Measurements from ENCODE around the gene ANKRD16. TPM values are rescaled to one million over a fixed set of nuclear protein-coding genes. Genes with fewer than 3 reads are reported as not detected.
"Not testable (repeated sequence)": the region's sequence is repeated elsewhere in the genome, so short reads cannot be mapped to it uniquely, and the experiment has no call there.

ANKRD16 gene
- total RNA-seq, 3 donors from 2014 or later (not counting 1 experiment from before 2014, with no cell fraction given): 2.6 to 3.1 (median 3.0) TPM

DNA sequence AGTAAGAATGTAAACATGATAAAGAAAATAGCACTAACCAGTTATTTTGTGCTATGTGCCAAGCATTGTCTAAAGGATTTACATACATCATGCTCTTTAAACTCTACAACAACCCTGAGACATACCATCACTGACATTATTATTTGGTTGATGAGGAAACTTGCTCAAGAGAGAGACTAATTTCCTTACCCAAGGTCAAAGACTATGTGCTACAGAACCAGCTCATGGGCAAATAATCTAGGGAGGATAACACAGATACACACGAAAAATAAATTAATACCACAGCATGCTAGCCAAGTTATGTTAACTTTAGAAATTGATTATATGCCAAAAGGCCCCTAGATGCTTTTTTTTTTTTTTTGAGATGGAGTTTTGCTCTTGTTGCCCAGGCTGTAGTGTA lies 2.7 kb downstream of the ANKRD16 start:
- intact Hi-C loops (cut with micrococcal nuclease): no loop called here
- Mint-ChIP-seq H3K27ac (no peak overlapping the region), H3K27me3 (ENCODE audit: low read depth in 2 of 2) (no peaks in the 10 kb centered on the region), H3K9me3 (no peaks in the 10 kb centered on the region), H3K4me3 (no peak overlapping the region), H3K36me3 (peaks cover 11% of the 10 kb centered on the region), H3K4me1 (peaks cover 20 to 33% of the 10 kb centered on the region in 2 donors)
- Histone ChIP-seq H3K4me3 (ENCODE audit: low read length) (no peak overlapping the region), H3K4me1 (ENCODE audit: control insufficient read depth, insufficient read depth, low read length) (peaks cover 25% of the 10 kb centered on the region), H3K36me3 (ENCODE audit: control insufficient read depth, insufficient read depth, low read length) (peaks cover 17% of the 10 kb centered on the region), H3K27me3 (ENCODE audit: control insufficient read depth, insufficient read depth, low read length) (no peaks in the 10 kb centered on the region), H3K9me3 (ENCODE audit: control insufficient read depth, insufficient read depth, low read length) (no peaks in the 10 kb centered on the region), H3K27ac (ENCODE audit: low read length) (no peak overlapping the region)
- ATAC-seq (no peak), DNase-seq (no peak)
- no CpG with 5 or more reads among the region's 1 CpG for WGBS (ENCODE audit: insufficient coverage)
- TF ChIP-seq, protein P1, sequence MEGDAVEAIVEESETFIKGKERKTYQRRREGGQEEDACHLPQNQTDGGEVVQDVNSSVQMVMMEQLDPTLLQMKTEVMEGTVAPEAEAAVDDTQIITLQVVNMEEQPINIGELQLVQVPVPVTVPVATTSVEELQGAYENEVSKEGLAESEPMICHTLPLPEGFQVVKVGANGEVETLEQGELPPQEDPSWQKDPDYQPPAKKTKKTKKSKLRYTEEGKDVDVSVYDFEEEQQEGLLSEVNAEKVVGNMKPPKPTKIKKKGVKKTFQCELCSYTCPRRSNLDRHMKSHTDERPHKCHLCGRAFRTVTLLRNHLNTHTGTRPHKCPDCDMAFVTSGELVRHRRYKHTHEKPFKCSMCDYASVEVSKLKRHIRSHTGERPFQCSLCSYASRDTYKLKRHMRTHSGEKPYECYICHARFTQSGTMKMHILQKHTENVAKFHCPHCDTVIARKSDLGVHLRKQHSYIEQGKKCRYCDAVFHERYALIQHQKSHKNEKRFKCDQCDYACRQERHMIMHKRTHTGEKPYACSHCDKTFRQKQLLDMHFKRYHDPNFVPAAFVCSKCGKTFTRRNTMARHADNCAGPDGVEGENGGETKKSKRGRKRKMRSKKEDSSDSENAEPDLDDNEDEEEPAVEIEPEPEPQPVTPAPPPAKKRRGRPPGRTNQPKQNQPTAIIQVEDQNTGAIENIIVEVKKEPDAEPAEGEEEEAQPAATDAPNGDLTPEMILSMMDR (IDR thresholded peaks at IDR 0.05): no peak

DNA sequence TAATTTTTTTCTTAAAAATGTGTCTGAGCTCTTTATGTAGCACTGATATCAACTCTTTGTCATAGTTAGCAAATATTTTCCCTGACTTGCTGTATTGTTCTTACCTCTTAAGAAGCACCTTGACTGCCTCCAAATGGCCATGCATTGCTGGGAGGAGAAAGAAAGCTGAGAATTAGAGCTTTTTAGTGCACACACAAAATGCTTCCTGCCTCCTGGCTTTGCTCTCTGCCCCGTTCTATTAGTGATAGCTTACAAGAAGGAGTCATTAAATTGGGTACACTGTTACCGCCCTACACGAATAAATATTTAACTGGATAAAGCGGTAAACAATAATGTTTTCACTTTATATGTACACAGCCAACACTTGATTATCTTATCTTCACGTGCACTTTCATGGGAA lies 4.1 kb downstream of the ANKRD16 start:
- H3K27me3 ChIP-seq (ENCODE audit: control insufficient read depth, insufficient read depth, low read length): no peaks in the 10 kb centered on the region
- Mint-ChIP-seq H3K4me3 (no peak overlapping the region), H3K9me3 (no peaks in the 10 kb centered on the region), H3K27me3 (ENCODE audit: low read depth in 2 of 2) (no peaks in the 10 kb centered on the region), H3K27ac (no peak overlapping the region), H3K36me3 (peaks cover 11% of the 10 kb centered on the region), H3K4me1 (peaks cover 10 to 21% of the 10 kb centered on the region in 2 donors)
- no peaks in the 10 kb centered on the region for H3K9me3 ChIP-seq (ENCODE audit: control insufficient read depth, insufficient read depth, low read length)
- WGBS (ENCODE audit: insufficient coverage): 93% methylated on average over 5 of the region's 5 CpGs
- intact Hi-C loops (cut with micrococcal nuclease): no loop called here
- peaks cover 18% of the 10 kb centered on the region for H3K36me3 ChIP-seq (ENCODE audit: control insufficient read depth, insufficient read depth, low read length)
- H3K4me1 ChIP-seq (ENCODE audit: control insufficient read depth, insufficient read depth, low read length): peaks cover 14% of the 10 kb centered on the region
- no peak overlapping the region for H3K27ac ChIP-seq (ENCODE audit: low read length)
- DNase-seq: no peak
- H3K4me3 ChIP-seq (ENCODE audit: low read length): no peak overlapping the region
- TF ChIP-seq, protein P1 (IDR thresholded peaks at IDR 0.05): no peak
- ATAC-seq: no peak

DNA sequence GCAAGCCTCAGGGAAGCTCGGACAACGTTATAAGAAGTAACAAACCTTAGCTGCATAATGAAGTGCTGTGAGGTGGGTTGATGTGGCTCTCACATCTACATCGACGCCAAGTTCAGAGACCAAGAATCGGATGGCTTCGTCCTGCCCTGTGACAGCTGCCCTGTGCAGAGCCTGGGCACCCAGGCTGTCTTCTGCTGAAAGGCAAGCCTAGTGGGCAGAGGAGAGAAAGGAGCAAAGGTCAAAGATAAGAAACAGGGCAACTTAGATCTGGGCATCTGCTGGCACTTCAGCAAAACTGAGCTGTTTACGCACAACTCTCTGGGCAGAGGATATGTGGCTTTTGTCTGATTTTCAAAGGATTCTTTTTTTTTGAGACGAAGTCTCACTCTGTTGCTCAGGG lies 6.7 kb downstream of the ANKRD16 start:
- TF ChIP-seq, protein P1 (IDR thresholded peaks at IDR 0.05): no peak
- Histone ChIP-seq H3K9me3 (ENCODE audit: control insufficient read depth, insufficient read depth, low read length) (no peaks in the 10 kb centered on the region), H3K27me3 (ENCODE audit: control insufficient read depth, insufficient read depth, low read length) (no peaks in the 10 kb centered on the region), H3K27ac (ENCODE audit: low read length) (no peak overlapping the region), H3K4me1 (ENCODE audit: control insufficient read depth, insufficient read depth, low read length) (peaks cover 1% of the 10 kb centered on the region), H3K4me3 (ENCODE audit: low read length) (no peak overlapping the region), H3K36me3 (ENCODE audit: control insufficient read depth, insufficient read depth, low read length) (peaks cover 24% of the 10 kb centered on the region)
- no peaks in the 10 kb centered on the region for H3K9me3 Mint-ChIP-seq
- WGBS (ENCODE audit: insufficient coverage): 95% methylated on average over 7 of the region's 8 CpGs
- H3K36me3 Mint-ChIP-seq: peaks cover 11% of the 10 kb centered on the region
- DNase-seq: no peak
- no peak overlapping the region for H3K4me3 Mint-ChIP-seq
- no peak for ATAC-seq
- H3K27me3 Mint-ChIP-seq (ENCODE audit: low read depth in 2 of 2): no peaks in the 10 kb centered on the region
- intact Hi-C loops (cut with micrococcal nuclease): no loop called here
- peaks cover 0 to 4% of the 10 kb centered on the region in 2 donors for H3K4me1 Mint-ChIP-seq
- no peak overlapping the region for H3K27ac Mint-ChIP-seq

DNA sequence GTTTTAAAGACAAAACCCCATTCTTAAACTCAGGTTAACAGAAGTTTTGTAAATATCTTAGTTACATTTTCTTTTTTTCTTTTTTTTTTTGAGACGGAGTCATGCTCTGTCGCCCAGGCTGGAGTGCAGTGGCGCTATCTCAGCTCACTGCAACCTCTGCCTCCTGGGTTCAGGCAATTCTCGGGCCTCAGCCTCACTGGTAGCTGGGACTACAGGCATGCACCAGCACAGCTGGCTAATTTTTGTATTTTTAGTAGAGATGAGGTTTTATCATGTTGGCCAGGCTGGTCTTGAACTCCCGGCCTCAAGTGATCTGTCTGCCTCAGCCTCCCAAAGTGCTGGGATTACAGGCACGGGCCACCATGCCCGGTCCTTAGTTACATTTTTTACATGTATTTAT lies 12.7 kb downstream of the ANKRD16 start:
- H3K4me1 ChIP-seq (ENCODE audit: control insufficient read depth, insufficient read depth, low read length); H3K4me3 Mint-ChIP-seq; H3K27ac ChIP-seq (ENCODE audit: low read length); H3K4me3 ChIP-seq (ENCODE audit: low read length); DNase-seq; intact Hi-C loops (cut with micrococcal nuclease); H3K9me3 Mint-ChIP-seq; H3K36me3 Mint-ChIP-seq; H3K27me3 ChIP-seq (ENCODE audit: control insufficient read depth, insufficient read depth, low read length); H3K4me1 Mint-ChIP-seq; H3K9me3 ChIP-seq (ENCODE audit: control insufficient read depth, insufficient read depth, low read length); ATAC-seq; H3K27ac Mint-ChIP-seq; H3K27me3 Mint-ChIP-seq (ENCODE audit: low read depth in 2 of 2): not testable (repeated sequence)
- H3K36me3 ChIP-seq (ENCODE audit: control insufficient read depth, insufficient read depth, low read length): peaks cover 17% of the 10 kb centered on the region
- WGBS (ENCODE audit: insufficient coverage): 92% methylated on average over 4 of the region's 7 CpGs
